Naive thymus-derived CD8-positive, alpha-beta T cell (primary cell): ENCODE data around the gene ALKAL2. TPM values are rescaled to one million over a fixed set of nuclear protein-coding genes. Genes with fewer than 3 reads are reported as not detected.

Source experiments
- ATAC-seq, 2 donors: fragments of 150-1000 bp; cut with Tn5 transposase in 1 of 2; sonication (Bioruptor Pico), chemical (Tn5 transposase) in 1 of 2; 1 replicate in 1 of 2; 2 replicates in 1 of 2; pipeline ENCODE4 v1.10.0; 2021; ENCODE audit warnings: mild to moderate bottlenecking in 2 of 2, moderate library complexity in 2 of 2
- POLR2A ChIA-PET: fragments of 350-600 bp; sonication (Branson Sonifier 250); formaldehyde crosslinking; loops from one replicate; lab custom pipeline; 2021; ENCODE audit warnings: antibody characterized with exemption; lab: Charles Lee
- DNase-seq, 10 donors: peaks; one replicate each; pipeline versions ENCODE4 v3.0.0 to v3.0.0-alpha.2; 2020 to 2022
- H3K27ac Mint-ChIP-seq, 10 donors: one replicate each; pipeline ENCODE4 v1.8.0; 2020 to 2022; ENCODE audit warnings: mild to moderate bottlenecking in 10 of 10, mixed read lengths in 10 of 10, moderate library complexity in 4 of 10, inconsistent platforms in 1 of 10
- H3K27me3 Mint-ChIP-seq, 5 donors: one replicate each; pipeline ENCODE4 v1.8.0; 2021 to 2022; ENCODE audit warnings: mixed read lengths in 5 of 5
- H3K36me3 Mint-ChIP-seq, 3 donors: one replicate each; pipeline ENCODE4 v1.8.0; 2020 to 2022; ENCODE audit warnings: mixed read lengths in 3 of 3, mild to moderate bottlenecking in 2 of 3, inconsistent platforms in 1 of 3
- H3K4me1 Mint-ChIP-seq, 4 donors: one replicate each; pipeline ENCODE4 v1.8.0; 2021 to 2022; ENCODE audit warnings: mixed read lengths in 4 of 4
- H3K4me3 Mint-ChIP-seq, 10 donors: one replicate each; pipeline ENCODE4 v1.8.0; 2020 to 2022; ENCODE audit warnings: mild to moderate bottlenecking in 10 of 10, mixed read lengths in 10 of 10, moderate library complexity in 6 of 10, inconsistent platforms in 1 of 10
- H3K9me3 Mint-ChIP-seq, 9 donors: one replicate each; pipeline ENCODE4 v1.8.0; 2020 to 2022; ENCODE audit warnings: mixed read lengths in 9 of 9, mild to moderate bottlenecking in 3 of 9, inconsistent platforms in 1 of 9, moderate library complexity in 1 of 9
- polyA plus RNA-seq, 3 donors: library from polyadenylated mRNA; unstranded; fragments of 300-500 nt; fragmentation: Illumina TruSeq; gene quantifications; one replicate each; pipeline ENCODE4 v1.2.3, GENCODE V29; 2021
- total RNA-seq, 8 experiments: library from RNA in 2 of 8; stranded (reverse) in 2 of 8; gene quantifications; one replicate each; pipeline ENCODE4 v1.2.3 and lab custom pipeline; 2021 to 2026

The ALKAL2 gene
- total and polyA plus RNA-seq, 5 experiments from 2014 or later: 0.24 to 0.54 TPM; not detected in 3

DNA sequence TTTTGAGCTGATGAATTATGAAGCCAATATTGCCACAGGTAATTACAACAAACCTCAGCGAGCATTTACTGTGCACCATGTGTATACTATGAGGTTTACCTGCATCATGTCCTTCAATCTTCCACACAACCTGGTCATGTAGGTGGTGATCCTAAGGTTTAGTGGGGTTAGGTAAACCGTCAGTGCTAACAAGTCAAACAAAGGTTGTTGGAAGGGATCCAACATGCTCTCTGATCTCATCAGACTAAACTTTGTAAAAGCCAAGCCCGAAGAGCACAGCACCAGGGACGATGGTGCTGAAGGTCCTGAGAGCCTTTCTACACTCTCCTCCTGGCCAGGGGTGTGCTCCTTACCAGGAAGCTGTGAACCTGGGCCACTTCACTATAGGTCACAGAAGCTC, 53.5 kb downstream of the ALKAL2 start:
- POLR2A ChIA-PET: no interaction called here
- peaks cover 0 to 53% (median 26%) of the 10 kb centered on the region in 3 donors for H3K36me3 Mint-ChIP-seq

DNA sequence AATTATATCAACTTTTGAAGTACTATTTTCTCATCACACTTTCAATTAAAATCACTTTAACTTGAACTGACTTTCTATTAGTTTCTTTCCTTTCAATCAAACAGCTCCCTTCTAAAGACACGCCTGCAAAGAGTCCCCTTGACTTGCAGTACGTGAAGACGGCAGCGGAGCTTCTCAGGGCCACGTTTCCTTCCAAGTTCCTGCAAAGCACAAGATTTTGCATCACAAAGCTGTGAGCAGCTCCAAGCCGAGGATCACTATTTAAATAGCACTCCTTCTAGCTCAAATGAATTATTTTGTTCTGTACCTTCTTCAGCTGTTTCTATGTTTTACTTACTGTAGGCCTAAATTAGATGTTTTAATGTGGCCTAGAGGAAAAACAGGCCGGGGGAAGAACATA, 54.9 kb downstream of the ALKAL2 start:
- POLR2A ChIA-PET: no interaction called here
- H3K36me3 Mint-ChIP-seq: peaks cover 0 to 57% (median 29%) of the 10 kb centered on the region in 3 donors
- no peak for ATAC-seq
- no peak overlapping the region for H3K27ac Mint-ChIP-seq
- no peaks in the 10 kb centered on the region for H3K27me3 Mint-ChIP-seq
- no peak overlapping the region for H3K4me3 Mint-ChIP-seq
- H3K9me3 Mint-ChIP-seq: no peaks in the 10 kb centered on the region
- H3K4me1 Mint-ChIP-seq: peaks cover 0 to 9% (median 5%) of the 10 kb centered on the region in 4 donors
- no peak for DNase-seq

More for the DNA sequence above, 53.5 kb downstream of the ALKAL2 start:
- DNase-seq (no peak), ATAC-seq (no peak)
- no peaks in the 10 kb centered on the region for H3K9me3 Mint-ChIP-seq
- no peak overlapping the region for H3K4me3 Mint-ChIP-seq
- H3K4me1 Mint-ChIP-seq: peaks cover 0 to 15% (median 11%) of the 10 kb centered on the region in 4 donors
- H3K27me3 Mint-ChIP-seq: no peaks in the 10 kb centered on the region
- no peak overlapping the region for H3K27ac Mint-ChIP-seq

DNA sequence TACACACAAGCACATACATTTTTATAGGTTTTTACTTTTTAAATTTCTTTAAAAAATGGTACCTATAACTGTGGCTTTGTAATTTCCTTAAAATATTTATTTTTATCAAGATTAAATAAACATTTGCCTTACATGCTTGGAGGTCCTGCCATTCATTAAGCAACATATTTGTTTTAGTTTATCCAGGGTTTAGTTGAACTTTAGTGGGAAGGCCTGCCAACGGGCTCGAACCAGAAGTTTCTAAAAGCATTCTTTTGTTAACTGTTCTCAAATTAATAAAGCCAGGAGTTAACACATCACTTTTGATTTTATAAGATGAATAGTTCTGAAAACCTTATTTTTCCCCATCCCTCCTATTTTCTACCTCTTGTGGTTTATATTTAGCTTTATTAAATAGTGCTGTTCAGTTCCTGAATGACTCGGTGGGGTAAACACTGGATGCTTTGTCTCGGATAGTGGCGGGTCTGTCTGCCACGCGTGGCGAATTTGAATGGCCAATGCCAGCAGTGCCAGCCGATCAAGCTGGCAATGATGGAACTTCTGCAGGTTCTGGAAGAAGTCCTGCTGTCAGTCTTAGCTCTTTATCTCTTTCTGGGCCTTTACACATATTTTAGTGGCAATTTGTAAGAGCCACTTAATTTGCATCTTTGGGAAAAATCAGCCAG, 56.2 kb downstream of the ALKAL2 start:
- POLR2A ChIA-PET: no interaction called here
- peaks cover 0 to 65% (median 38%) of the 10 kb centered on the region in 3 donors for H3K36me3 Mint-ChIP-seq
- H3K9me3 Mint-ChIP-seq: no peaks in the 10 kb centered on the region
- no peaks in the 10 kb centered on the region for H3K27me3 Mint-ChIP-seq
- DNase-seq (no peak), ATAC-seq (no peak)
- peak overlapping the region in 2 of 10 donors; percentile 29 to 77 for H3K27ac Mint-ChIP-seq
- no peak overlapping the region for H3K4me3 Mint-ChIP-seq
- H3K4me1 Mint-ChIP-seq: peaks cover 0 to 3% (median 0%) of the 10 kb centered on the region in 4 donors

Other genes starting within 250 kb of the ALKAL2 start
- gene FAM110C, start 241.6 kb downstream of the ALKAL2 start, total RNA-seq: under 1 TPM; 0.16 to 0.91 TPM
- under 1 TPM in 1 of 3 donors, not detected in 2; 0.13 TPM for gene FAM110C, start 241.6 kb downstream of the ALKAL2 start, polyA plus RNA-seq
- gene SH3YL1, start 24.1 kb downstream of the ALKAL2 start, total RNA-seq: 10 to 100 TPM; 89.2 to 92.0 TPM
- gene SH3YL1, start 24.1 kb downstream of the ALKAL2 start, polyA plus RNA-seq: 10 to 100 TPM; 38.1 to 62.8 (median 47.4) TPM
- 100 to 1,000 TPM in 1 of 2 experiments, 10 to 100 TPM in 1; 97.0 to 104 TPM for gene ACP1, start 23.1 kb downstream of the ALKAL2 start, total RNA-seq
- 100 to 1,000 TPM; 179 to 196 (median 182) TPM for gene ACP1, start 23.1 kb downstream of the ALKAL2 start, polyA plus RNA-seq